ENCODE data around the gene DACT2. TPM values are rescaled to one million over a fixed set of nuclear protein-coding genes. Genes with fewer than 3 reads are reported as not detected.

DACT2 gene
- 0.94 and 1.4 TPM in 2 replicates for total RNA-seq
- long read RNA-seq, result 0 reads

DNA sequence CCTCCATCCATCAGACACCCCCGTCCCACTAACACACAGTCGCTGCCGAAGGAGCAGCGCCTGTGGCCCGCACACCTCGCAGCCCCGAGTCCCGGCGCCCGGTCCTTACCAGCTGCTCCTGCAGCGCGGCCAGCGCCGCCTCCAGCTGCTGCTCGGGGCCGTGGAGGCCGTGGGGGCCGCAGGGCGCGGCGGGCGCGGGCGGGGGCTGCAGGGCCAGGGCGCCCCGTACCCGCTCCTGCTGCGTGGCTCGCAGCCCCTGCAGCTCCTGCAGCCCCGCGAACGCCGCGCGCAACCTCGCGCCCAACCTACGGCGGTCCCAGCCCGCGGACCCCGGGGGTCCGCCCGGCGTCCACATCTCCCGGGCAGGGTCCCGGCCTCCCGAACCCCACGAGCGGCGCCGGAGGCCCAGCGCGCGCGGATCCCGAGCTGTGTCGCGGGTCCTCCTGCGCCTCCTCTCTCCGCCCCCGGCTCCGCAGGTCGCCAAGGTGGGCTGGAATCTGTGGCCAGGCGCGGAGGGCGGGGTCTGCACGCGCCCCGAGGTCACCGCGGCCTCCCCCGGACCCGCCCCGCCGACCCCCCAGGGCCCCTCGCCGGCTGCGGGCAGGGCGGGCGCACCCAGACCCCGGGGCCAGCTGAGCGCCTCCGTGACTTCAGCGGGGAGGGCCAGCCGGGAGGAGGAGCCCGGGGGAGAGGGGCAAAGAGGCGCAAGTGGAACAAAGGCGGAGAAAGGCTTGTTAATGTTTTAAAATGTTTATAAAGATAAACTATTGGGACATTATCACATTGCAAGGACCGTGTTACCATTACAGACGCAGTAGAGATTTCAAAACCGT is at the start of gene DACT2:
TSS of gene DACT2 (minus strand) at position 499 of the 833 bp plus-strand sequence. CDS start at position 355, 144 bp downstream.
- Mint-ChIP-seq H3K9me3 (ENCODE audit: unreplicated experiment) (peaks cover 10% of the 10 kb centered on the region), H3K27me3 (ENCODE audit: unreplicated experiment) (peaks cover 46% of the 10 kb centered on the region), H3K4me1 (ENCODE audit: unreplicated experiment) (peaks cover 20% of the 10 kb centered on the region), H3K4me3 (ENCODE audit: unreplicated experiment) (peak within 1 kb of the TSS; percentile 56), H3K27ac (ENCODE audit: unreplicated experiment) (no peak within 1 kb of the TSS), H3K36me3 (ENCODE audit: unreplicated experiment) (peaks cover under 1% of the 10 kb centered on the region)
- DNase-seq (ENCODE audit: extremely low spot score, unreplicated experiment), result peak; percentile 79
- TF ChIP-seq, protein P1, sequence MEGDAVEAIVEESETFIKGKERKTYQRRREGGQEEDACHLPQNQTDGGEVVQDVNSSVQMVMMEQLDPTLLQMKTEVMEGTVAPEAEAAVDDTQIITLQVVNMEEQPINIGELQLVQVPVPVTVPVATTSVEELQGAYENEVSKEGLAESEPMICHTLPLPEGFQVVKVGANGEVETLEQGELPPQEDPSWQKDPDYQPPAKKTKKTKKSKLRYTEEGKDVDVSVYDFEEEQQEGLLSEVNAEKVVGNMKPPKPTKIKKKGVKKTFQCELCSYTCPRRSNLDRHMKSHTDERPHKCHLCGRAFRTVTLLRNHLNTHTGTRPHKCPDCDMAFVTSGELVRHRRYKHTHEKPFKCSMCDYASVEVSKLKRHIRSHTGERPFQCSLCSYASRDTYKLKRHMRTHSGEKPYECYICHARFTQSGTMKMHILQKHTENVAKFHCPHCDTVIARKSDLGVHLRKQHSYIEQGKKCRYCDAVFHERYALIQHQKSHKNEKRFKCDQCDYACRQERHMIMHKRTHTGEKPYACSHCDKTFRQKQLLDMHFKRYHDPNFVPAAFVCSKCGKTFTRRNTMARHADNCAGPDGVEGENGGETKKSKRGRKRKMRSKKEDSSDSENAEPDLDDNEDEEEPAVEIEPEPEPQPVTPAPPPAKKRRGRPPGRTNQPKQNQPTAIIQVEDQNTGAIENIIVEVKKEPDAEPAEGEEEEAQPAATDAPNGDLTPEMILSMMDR (IDR thresholded peaks at IDR 0.05), result no peak

- DNase-seq (ENCODE audit: extremely low spot score, unreplicated experiment), result no peak
- no peaks in the 10 kb centered on the region for H3K9me3 Mint-ChIP-seq (ENCODE audit: unreplicated experiment)
- no peak overlapping the region for H3K4me3 Mint-ChIP-seq (ENCODE audit: unreplicated experiment)
- TF ChIP-seq, protein P1 (IDR thresholded peaks at IDR 0.05), result no peak
- H3K27ac Mint-ChIP-seq (ENCODE audit: unreplicated experiment), result no peak overlapping the region
- no peaks in the 10 kb centered on the region for H3K36me3 Mint-ChIP-seq (ENCODE audit: unreplicated experiment)
- peaks cover 3% of the 10 kb centered on the region for H3K27me3 Mint-ChIP-seq (ENCODE audit: unreplicated experiment)
- H3K4me1 Mint-ChIP-seq (ENCODE audit: unreplicated experiment), result peaks cover 3% of the 10 kb centered on the region
These were observed 49.4 kb upstream of the DACT2 start for GRCh38 chr6:168368936-168369335.

- Mint-ChIP-seq H3K27me3 (ENCODE audit: unreplicated experiment) (peaks cover 3% of the 10 kb centered on the region), H3K4me1 (ENCODE audit: unreplicated experiment) (peaks cover 3% of the 10 kb centered on the region), H3K27ac (ENCODE audit: unreplicated experiment) (no peak overlapping the region), H3K36me3 (ENCODE audit: unreplicated experiment) (no peaks in the 10 kb centered on the region), H3K4me3 (ENCODE audit: unreplicated experiment) (no peak overlapping the region), H3K9me3 (ENCODE audit: unreplicated experiment) (no peaks in the 10 kb centered on the region)
- DNase-seq (ENCODE audit: extremely low spot score, unreplicated experiment), result no peak
- TF ChIP-seq, protein P1 (IDR thresholded peaks at IDR 0.05), result no peak
These were observed 48.7 kb upstream of the DACT2 start for GRCh38 chr6:168368066-168368820.

DNA sequence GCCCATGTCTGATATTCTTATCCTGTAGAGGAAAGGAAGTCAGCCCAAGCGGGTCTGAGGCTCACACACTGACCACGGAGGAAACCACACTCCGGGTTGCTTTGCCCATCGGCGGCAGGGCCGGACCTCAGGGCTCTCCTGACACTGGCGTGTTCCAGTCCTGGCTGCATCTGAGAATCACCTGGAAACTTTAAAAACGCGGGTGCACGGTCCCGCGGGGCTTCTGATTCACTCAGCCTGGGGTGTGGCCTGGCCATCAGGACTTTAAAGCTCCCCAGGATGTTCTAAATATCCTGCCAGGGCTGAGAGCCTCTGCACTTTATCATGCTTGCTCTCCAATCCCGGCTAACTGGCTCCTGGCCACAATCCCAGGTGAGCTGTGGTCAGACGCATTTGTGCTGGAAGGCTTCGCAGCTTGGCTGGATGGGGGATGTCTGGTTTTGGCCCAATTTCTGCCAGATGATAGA is 47.7 kb upstream of the DACT2 start:
- H3K27ac Mint-ChIP-seq (ENCODE audit: unreplicated experiment), result no peak overlapping the region
- DNase-seq (ENCODE audit: extremely low spot score, unreplicated experiment), result no peak

More for the DNA sequence above, 47.7 kb upstream of the DACT2 start:
- peaks cover 3% of the 10 kb centered on the region for H3K4me1 Mint-ChIP-seq (ENCODE audit: unreplicated experiment)
- no peaks in the 10 kb centered on the region for H3K9me3 Mint-ChIP-seq (ENCODE audit: unreplicated experiment)
- H3K27me3 Mint-ChIP-seq (ENCODE audit: unreplicated experiment), result no peaks in the 10 kb centered on the region
- TF ChIP-seq, protein P1 (IDR thresholded peaks at IDR 0.05), result no peak
- H3K4me3 Mint-ChIP-seq (ENCODE audit: unreplicated experiment), result no peak overlapping the region
- H3K36me3 Mint-ChIP-seq (ENCODE audit: unreplicated experiment), result no peaks in the 10 kb centered on the region

Data from osteocyte (in vitro differentiated cells).